SK-N-DZ (cell line): ENCODE data around the gene PARP11. TPM values are rescaled to one million over a fixed set of nuclear protein-coding genes. Genes with fewer than 3 reads are reported as not detected.

ENCODE experiments used
- DNase-seq: peaks from one replicate; pipeline ENCODE4 v3.0.0-alpha.2; 2015; ENCODE audit warnings: low spot score
- polyA plus RNA-seq, 2 experiments: library from polyadenylated mRNA; depleted of rRNA; stranded (reverse); fragments of >200 nt; gene quantifications; 2 replicates each; pipeline ENCODE4 v1.2.3, GENCODE V29; 2014

PARP11 gene, protein sequence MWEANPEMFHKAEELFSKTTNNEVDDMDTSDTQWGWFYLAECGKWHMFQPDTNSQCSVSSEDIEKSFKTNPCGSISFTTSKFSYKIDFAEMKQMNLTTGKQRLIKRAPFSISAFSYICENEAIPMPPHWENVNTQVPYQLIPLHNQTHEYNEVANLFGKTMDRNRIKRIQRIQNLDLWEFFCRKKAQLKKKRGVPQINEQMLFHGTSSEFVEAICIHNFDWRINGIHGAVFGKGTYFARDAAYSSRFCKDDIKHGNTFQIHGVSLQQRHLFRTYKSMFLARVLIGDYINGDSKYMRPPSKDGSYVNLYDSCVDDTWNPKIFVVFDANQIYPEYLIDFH
- 5.3 and 5.7 TPM in 2 replicates for polyA plus RNA-seq (2014; cell fraction: cytosol; rRNA removed)
- polyA plus RNA-seq (2014; cell fraction: nucleus; rRNA removed): 3.1 and 5.0 TPM in 2 replicates

DNA sequence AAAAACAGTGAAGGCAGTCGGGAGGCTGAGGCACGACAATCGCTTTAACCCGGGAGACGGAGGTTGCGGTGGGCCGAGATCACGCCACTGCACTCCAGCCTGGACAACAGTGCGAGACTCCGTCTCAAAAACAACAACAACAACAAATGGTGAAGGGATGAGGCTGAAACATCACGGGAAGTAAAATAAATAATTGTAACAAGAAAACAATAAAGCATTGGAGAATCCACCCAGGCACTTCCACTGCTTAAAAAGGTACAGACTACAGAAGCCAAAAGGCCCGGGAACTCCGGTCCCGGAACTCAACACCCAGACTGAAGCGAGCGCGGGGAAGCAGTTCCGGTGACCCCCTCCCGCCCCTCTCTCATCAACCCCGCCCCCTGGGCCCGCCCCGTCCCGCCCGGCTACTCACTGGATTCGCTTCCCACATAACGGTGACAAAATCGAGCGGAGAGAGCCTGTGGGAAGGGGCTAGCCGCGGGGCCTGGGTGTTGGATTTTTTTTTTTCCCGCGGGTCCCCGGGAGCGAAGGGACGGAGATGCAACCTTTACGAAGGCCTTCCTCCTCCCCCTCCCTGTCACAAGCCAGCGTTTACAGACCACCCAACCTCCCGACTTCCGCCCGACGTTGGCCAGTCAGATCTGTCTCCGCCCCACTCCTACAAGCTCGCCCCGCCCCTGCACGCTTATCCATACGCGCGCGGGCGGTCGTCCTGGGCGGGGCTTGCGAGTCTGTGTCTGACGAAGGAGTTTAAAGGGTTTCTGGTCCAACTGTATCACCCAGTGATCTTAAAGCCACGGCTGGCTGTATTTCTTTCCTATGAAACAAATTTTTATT is at the start of gene PARP11:
Gene PARP11 (minus strand): TSS at position 600 of the 837 bp plus-strand sequence. CDS start 170 bp downstream, at position 430.
- DNase-seq: peak; percentile 97

DNA sequence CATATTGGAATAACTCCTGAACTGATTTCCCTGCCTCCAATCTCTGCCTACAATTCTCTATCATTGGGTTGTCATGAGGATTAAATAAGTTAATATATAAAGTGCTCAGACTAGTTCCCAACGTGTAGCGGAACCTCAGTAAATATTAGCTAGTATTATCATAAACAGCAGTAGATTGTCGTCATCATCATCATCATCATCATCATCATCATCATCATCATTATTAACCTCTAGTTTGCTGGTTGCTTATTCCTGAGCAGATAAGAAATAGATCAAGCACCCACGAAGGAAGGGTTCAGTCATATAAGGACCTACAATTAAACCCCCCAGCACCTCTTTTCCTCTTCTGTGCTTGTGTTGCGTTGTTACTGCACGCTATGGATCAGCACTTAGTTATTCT is 48.8 kb upstream of the PARP11 start:
- no peak for DNase-seq

DNA sequence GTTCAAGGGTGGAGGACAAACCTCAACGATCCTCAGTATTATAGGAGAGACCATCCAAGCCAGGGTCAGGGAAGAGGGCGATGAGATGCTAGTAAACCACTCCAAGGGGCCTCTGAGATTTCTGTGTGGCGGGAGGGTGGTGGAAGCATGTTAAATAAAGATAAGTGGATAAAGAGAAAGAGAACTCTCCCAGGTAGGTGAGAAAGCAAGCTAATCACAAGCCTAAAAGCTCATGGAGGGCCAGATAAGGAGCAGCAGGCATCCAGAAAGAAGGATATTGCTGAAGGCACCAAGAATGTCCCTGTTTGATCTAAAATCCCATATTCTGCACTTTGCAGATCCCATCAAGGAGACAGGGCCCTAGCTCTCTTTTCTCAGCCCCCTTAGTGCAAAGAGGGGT is 48.3 kb upstream of the PARP11 start:
- DNase-seq: no peak

DNA sequence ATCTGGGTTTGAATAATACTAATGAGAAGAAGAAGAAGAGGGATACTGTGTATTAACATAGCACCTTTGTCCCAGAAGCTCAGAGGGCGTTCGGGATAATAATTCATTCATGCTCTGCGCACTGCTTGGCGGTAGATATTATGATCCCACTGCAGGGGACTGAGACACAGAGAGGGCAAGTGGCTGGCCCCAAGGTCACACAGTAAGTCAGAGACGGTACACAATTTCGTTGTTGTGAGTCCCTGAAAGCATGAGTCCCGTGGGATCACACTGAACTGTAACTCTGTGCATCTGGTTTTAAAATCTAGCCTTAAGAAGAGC is 47.9 kb upstream of the PARP11 start:
- no peak for DNase-seq

DNA sequence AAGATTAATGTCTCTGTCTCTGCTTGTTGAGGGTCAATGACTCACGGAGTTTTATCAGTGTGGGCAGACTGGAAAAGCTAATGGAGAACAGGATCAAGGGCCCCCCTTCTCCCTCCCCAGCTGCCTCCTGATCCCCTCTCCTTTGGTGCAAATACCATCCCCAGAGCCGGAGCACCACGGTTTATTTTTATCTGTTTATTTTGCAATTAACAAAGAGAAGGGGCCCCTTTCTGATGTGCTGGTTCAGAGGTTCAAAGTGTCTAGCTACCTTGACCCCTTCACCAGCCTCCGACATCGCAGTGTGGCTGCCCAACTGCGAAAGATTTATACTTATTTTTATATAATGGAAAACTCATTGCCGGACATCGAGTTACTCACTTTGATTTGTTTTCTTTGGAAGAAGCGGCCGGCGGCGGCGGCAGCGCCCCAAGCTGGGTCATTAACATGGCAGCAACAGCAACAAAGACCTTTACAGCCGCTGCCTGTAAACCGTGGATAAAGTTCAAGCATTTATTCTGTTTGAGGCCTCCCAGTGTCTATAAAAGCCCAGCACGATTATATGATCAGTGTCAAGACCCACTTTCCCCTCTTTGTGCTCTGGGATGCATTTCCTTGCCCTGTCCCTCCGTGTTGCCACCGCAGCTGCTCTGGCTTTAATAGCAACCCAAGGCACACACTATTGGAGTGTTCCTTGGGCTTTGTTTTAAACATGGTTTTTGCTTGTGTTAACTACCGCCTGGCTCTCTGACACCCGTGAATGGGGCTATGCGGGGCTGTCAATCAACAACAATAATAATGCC is 47.4 kb upstream of the PARP11 start:
- DNase-seq: no peak

DNA sequence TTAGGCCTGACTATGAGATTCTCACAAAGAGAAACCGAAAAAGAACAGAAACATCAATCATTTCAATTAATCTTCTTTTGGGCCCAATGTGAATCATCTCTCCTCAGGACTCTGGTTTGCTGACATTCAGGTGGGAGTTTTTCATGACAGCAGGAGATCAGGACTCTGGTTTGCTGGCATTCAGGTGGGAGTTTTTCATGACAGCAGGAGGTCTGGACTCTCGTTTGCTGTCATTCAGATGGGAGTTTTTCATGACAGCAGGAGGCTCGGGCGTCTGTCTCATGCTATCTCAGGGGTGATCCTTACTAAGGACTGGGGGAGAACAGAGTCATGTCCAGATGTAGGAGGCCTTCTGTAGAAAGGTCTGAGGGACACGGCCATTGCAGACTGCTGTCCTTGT is 40.1 kb upstream of the PARP11 start:
- DNase-seq: no peak

DNA sequence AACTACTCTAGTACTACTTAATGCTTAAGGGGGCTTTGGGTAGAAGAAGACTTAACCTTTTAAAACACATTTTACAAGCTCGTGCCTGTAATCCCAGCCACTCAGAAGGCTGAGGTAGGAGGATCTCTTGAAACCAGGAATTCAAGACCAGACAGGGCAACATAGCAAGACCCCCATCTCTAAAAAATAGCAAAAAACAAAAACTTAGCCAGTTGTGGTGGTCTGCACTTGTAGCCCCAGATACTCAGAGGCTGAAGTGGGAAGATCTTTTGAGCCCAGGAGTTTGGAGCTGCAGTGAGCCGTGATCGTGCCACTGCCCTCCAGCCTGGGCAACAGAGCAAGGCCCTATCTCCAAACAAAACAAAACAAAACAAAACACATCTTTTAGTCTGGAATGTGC is 39.7 kb upstream of the PARP11 start:
- no peak for DNase-seq

DNA sequence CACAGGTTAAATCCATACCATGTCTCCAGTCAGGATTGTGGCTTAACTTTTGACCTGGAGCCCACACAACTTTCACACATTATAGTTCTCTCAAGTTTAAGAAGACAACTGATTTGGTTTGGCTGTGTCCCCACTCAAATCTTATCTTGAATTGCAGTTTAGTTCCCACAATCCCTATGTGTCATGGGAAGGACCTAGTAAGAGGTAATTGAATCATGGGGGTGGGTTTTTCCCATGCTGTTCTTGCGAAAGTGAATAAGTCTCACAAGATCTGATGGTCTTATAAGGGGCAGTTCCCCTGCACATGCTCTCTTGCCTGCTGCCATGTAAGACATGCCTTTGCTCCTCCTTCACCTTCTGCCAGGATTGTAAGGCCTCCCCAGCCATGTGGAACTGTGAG is 38.2 kb upstream of the PARP11 start:
- no peak for DNase-seq

DNA sequence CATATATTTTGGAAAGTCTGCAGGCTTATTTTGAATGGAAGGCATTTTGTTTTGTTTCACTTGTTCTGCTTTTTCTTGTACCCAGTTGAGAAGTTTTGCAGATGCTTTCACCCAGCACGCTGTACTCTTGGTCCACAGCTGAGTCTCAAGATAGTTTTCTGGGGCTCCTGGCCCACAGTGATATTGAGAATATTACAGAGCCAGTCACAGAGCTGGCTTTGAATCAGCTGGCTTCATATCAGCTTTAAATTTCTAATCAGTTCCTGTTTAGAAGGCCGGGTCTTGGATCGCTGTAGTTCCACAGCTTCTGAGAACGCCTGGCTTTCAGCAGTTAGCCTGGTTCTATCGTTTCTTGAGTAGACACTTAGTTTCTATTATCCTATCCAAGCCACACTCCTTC is 32.5 kb upstream of the PARP11 start:
- DNase-seq: no peak

DNA sequence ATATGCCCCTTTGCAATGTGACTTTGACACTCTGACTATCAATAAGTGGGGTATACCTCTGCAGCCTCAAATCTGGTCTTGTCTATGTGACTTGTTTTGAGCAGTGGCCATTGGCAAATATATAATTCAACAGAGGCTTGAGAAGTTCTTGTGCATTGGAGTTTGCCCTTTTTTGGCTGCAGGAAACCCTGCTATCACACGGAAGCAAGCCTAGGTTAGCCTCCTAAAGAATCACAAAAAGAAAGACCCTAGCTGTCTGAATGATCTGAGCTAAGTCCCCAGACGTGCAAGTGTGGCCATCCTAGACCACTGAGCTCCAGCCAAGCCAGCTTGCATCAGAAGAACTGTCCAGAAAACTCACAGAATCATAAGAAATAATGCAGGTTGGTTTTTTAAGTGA is 31.8 kb upstream of the PARP11 start:
- DNase-seq: no peak

DNA sequence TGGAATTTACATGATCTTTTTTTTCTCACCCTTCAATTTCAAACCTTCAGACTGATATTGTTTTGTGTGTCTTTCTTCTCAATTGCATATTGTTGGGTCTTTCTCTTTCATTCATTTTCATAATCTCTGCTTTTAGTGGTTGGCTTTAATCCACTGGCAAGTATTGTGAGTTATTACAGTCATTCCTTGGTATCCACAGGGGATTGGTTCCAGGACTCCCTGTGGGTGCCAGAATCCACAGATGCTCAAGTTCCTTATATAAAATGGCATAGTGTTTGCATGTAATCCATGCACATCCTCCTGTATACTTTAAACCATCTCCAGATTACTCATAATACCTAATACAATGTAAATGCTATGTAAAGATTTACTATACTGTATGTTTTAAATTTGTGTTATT is 29.7 kb upstream of the PARP11 start:
- no peak for DNase-seq

DNA sequence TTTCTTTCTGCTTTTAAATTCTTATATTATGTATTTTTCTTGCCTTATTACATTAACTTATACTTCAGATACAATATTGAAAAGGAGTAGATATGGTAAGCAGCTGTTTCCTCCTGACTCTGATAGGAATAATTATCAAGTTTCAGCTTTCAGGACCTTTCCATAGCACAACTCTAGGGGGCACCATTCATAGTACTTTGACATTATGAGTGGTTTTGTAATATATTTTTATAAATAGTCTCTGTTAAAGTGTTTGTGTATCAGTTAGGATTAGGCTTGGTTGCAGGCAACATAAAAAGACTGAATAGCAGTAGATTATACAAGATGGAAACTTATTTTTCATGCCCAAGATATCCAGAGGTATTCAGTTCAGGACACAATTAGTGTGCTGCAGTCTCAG is 27.9 kb upstream of the PARP11 start:
- DNase-seq: no peak

DNA sequence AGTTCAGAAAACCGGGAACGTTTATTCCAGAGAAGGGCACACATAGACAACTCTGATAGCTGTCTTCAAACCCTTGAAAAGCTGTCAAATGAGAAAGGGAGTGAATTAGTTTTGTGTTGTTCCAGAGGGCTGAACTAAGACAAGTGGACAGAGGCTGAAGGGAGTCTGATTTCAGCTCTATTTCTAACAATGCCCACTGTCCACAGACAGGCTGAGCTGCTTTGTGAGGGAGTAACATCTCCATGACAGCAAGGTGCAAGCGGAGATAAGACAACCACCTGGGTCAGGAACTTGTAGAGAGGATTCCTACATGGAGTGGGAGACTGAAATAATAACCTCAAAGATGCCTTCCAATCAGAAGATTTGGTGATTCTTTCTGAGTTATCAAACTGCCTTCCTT is 25.6 kb upstream of the PARP11 start:
- DNase-seq: no peak

DNA sequence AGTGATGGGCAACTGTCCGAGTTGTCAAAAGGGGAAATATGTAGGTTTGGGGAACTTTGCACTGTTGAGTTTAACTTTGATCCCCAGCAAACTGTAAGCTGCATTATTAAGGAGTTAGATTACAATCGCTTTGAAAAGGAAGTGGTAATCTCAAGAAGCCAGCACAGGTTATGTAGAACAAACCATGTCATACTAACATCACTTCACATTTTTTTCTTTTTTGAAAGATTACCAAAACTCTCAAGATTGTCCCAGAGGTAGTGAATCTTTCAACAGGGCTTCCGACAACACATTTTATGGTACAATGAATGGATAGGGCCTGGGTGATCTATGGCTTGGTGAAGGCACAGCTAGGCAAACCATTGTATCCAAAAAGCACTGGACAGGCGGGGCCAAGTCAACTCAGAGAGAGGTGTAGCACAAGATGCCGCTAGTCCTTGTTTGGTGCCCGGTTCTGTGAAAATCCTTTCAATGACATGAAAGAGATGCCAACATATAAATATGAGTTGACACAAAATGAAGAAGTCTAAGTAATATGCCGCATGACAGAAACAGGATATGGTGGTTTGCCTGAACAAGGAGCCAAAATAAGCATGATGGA is 24.3 kb upstream of the PARP11 start:
- DNase-seq: no peak

DNA sequence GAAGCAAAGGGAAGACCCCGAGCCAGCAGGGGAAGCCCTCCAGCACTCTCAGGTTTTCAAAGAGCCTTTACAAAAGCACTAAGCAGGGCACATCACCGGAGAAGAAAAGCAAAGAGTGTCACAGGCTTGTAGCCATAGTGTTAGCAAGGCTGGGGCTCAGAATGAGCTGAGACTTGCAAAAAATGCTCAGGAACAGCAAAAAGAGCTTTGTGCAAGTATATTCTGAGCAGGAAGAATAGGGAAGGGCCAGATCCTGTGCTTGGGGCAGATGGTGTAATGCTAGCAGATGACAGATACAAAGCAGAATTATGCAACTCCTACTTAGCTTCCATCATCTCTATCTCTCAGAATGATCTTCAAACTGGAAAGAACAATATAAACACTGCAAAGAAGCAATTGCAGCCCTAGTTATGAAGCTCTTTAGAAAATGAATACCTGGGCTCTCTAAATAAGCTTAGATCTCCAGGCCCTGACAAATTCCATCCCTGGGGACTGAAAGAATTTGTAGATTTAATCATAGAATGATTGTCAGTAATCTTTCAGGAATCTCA is 23.7 kb upstream of the PARP11 start:
- no peak for DNase-seq

DNA sequence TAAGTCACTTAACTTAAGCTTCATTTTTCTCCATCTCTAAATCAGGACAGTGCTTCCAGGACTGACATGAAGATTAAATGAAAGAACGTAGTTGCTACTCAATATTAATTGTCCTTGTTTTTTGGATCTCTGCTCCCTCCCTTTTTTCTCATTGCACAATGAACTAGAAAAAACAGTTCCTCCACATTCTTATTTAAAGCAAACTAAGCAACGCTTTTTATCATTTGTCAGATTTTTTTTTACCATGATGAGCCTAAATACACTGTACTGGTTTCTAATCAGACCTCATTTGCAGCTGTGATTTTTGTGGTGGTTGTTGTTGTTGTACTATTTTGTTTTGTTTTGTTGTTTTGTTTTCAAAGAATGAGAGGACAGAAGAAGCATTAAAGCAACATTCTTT is 23.2 kb upstream of the PARP11 start:
- no peak for DNase-seq

DNA sequence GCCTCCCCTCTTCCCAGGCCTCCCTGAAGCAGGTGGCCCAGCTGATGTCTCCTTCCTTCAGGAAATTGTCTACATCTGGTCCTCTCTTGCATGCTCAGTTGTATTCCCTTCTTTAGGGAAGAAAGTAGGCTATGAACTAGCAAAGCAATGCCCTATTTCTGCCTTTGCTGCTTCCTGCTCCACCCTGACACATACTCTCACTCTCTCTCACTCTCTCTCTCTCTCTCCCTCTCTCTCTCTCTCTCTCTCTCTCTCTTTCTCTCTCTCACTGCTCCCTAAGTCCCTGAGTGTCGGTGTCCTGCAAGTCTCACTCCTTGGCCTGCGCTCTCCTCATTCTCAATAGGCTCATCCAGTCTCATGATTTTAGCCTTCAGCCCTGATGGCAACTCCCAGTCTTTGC is 19.4 kb upstream of the PARP11 start:
- no peak for DNase-seq

DNA sequence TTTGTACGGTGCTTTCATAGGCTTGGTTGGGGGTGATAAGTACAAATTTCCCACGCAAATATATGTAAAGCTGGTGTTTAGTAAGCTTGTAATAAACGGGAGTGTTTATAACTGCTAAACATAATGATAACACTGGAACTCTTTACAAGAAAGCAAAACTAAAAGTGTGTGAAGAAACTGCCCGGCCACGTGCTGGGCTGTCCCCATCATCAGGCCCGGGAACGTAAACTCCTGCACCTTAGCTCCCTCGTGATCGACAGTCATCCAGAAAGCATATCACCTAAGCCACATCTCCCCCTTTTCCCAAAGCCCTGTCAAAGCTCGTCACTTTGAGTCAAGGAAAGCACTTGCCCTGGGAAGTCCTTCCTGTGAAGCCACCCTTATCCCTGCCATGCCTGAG is 18.0 kb upstream of the PARP11 start:
- no peak for DNase-seq

DNA sequence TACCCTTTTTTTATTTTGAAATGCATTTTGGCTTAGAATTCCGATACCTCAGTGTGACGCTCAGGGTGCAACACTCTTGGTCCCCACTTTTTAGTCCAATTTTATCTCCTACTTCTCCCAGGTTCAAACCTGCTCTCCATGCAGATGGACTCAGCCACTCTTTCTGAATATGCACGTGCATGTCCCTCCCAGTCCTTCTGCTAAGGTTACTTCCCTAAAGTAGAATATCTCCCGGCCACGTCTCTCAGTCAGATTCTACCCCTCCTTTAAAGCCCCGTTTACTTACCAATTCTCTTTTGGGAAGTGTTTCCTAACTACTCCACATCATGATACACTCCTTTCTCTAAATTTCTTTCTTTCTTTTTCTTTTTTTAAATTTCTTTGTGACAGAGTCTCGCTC is 15.5 kb upstream of the PARP11 start:
- DNase-seq: no peak

DNA sequence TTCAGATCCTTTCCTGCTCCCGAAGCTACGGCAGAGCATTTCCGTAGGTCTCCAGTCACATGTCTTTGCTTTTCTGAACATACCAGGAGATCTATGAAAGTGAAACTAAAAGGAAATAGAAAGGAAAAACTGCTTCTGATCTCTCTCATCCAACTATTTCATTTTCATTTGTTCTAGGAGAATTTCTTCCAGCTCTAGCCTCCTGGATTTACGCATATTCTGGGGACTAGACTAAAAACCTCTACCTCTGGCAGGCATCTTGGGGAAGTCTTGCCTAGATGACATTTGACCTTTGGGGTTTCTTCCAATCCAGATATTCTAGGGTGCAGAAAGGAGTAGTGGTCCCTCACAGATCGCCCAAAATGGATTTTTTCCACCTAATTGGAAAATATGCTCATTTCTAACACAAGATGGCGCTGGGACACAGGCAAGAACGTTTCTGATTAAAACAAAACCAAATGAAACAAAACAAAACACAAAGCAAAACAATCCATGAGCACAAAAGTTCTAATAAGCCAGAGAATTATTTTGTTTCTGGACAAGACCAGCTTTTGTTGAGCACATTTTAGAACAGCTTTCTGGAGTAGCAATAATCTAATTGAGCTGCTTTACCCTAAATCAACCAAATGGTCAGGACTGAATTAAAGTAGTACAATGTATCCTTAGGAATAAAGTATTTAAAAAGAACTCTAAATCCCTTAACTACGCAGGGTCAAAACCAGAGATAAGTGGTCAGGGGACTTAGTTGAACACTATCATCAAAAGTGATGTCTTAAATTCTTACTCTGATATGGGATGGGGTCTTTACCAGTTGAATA is 12.3 kb upstream of the PARP11 start:
- peak; percentile 37 for DNase-seq

DNA sequence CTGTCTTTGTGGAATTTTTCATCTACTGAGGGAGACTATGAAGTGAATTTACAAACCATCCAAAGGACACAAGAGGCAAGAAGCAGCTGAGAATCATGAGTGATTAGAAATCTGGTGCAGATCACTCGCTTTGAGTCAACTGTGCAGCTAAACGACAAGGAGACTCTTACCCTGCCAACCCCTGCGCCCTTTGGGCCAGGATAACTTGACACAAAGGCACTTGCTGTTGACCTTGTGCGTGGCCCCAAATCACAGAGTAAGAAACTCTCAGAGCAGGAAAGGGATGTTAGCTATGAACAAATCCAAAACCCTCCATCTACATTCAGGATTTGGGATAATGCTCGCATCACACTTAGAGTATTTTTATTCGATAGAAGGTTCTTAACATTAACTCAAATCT is 11.5 kb upstream of the PARP11 start:
- DNase-seq: no peak
